Coronary artery (tissue), 2 donors: Measurements from ENCODE around the gene COA7.

Source experiments
- DNase-seq: peaks from one replicate; pipeline ENCODE4 v3.0.0-alpha.2; 2017; ENCODE audit warnings: low spot score
- H3K27ac ChIP-seq, 2 donors: fragments of 200-600 bp; sonication (generic); one replicate each; pipeline ENCODE4 v1.5.1; 2016 to 2019
- H3K4me3 ChIP-seq: fragments of 200-600 bp; sonication (generic); 2 replicates; pipeline ENCODE4 v1.5.1; 2016; ENCODE audit warnings: mild to moderate bottlenecking, moderate library complexity
- TF ChIP-seq, protein P1 (sequence below): fragments of 200-600 bp; sonication (generic); IDR thresholded peaks from one replicate; pipeline ENCODE4 v1.5.1; 2019; ENCODE audit warnings: antibody characterized with exemption

Gene COA7

DNA sequence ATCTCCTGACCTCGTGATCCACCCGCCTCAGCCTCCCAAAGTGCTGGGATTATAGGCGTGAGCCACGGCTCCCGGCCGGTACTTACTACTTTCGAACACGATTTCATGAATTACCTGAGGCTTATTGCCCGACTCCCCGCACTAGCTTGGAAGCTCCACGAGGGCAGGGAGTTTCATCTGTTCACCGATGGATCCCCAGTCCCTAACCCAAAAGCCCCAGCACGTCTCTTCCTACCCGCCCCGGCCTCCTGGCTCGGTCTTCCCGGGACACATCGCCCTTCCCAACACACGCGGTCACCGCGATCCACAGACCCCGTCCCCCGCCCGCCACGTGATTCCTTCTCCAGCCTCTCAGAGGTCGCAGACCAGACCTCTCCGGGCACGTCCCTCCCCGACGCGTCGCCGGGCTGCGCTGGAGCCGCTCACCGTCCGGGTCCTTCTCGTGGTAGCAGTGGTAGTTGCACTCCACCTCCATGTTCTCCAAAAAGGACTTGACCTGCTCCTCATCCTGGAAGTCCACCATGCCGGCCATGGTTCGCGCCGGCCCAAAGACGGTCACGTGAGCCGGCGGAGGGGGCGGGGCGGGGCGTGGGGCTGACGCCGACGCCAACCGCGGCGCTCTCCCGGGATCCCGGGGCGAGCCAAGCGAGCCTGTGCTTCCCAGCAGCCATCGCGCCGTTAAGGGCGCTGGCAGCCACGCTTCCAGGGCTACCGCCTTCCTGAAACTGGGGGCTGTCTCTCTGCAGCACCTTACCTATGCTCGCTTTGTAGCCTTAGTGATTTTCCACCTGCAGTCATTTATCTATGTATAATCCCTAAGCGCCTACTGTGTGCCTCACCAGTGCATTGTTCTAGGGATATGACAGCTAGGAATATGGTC lies at the start of gene COA7:
COA7 (minus strand) TSS at position 553 of the 880 bp plus-strand sequence; CDS start at position 532, 21 bp downstream.
- DNase-seq: peak; percentile 91
- Histone ChIP-seq H3K27ac (peak within 1 kb of the TSS; percentile 35 to 90), H3K4me3 (peak within 1 kb of the TSS; percentile 89)
- TF ChIP-seq, protein P1, sequence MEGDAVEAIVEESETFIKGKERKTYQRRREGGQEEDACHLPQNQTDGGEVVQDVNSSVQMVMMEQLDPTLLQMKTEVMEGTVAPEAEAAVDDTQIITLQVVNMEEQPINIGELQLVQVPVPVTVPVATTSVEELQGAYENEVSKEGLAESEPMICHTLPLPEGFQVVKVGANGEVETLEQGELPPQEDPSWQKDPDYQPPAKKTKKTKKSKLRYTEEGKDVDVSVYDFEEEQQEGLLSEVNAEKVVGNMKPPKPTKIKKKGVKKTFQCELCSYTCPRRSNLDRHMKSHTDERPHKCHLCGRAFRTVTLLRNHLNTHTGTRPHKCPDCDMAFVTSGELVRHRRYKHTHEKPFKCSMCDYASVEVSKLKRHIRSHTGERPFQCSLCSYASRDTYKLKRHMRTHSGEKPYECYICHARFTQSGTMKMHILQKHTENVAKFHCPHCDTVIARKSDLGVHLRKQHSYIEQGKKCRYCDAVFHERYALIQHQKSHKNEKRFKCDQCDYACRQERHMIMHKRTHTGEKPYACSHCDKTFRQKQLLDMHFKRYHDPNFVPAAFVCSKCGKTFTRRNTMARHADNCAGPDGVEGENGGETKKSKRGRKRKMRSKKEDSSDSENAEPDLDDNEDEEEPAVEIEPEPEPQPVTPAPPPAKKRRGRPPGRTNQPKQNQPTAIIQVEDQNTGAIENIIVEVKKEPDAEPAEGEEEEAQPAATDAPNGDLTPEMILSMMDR: no peak

DNA sequence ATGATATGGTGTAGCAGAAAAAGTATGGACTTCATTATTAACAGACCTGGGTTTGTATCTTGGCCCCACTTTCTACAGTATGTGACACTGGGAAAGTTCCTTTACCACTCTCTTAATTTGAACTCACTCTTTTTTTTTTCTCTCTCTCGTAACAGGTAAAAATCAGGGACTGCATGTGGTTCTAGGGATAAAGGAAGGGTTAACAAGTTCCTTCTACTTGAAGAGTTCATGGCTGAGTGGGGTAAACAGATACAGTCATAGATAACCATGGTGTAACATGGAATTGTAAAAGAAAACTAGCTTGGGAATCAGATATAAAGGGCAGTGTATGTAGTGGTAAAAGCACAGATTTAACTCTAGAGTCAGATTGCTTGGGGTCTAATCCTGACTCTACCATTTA lies 49.3 kb upstream of the COA7 start:
- TF ChIP-seq, protein P1: no peak
- no peak overlapping the region for H3K4me3 ChIP-seq
- H3K27ac ChIP-seq: no peak overlapping the region
- no peak for DNase-seq

DNA sequence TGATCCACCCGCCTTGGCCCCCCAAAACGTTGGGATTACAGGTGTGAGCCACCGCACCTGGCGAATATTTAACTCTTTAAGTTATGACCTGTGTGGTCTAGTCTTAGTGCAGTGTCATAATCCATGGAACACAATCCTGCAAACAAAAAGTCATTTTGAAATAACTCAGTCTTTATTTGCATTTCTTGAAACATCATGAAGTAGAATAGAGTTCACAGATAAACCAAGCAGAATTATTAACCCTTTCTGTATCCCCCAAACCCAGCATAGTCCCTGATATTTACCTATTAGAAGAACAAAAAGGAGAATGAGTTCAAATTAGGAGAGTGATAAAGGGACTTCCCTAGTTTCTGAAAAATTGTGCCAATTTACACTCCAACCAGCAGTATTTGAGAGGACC lies 48.0 kb upstream of the COA7 start:
- no peak overlapping the region for H3K27ac ChIP-seq
- DNase-seq: no peak
- TF ChIP-seq, protein P1: no peak
- no peak overlapping the region for H3K4me3 ChIP-seq

DNA sequence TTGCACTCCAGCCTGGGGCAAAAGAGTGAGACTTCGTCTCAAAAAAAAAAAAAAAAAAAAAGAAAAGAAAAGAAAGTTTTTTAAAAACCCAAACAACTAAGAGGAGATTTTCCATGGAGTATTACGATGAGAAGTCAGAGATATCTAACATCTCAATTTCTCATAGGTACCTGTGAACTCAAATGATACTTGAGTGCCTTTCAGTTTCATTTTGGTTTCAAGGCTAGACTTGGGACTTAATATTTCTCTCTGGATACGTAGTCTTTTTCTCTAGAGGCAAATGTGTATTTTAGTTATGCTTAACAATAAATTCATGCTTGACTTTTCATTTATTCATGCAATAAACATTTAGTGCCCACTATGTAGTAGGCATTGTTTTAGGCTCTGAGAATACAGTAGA lies 43.1 kb upstream of the COA7 start:
- no peak for DNase-seq
- Histone ChIP-seq H3K27ac (no peak overlapping the region), H3K4me3 (no peak overlapping the region)
- TF ChIP-seq, protein P1: no peak

DNA sequence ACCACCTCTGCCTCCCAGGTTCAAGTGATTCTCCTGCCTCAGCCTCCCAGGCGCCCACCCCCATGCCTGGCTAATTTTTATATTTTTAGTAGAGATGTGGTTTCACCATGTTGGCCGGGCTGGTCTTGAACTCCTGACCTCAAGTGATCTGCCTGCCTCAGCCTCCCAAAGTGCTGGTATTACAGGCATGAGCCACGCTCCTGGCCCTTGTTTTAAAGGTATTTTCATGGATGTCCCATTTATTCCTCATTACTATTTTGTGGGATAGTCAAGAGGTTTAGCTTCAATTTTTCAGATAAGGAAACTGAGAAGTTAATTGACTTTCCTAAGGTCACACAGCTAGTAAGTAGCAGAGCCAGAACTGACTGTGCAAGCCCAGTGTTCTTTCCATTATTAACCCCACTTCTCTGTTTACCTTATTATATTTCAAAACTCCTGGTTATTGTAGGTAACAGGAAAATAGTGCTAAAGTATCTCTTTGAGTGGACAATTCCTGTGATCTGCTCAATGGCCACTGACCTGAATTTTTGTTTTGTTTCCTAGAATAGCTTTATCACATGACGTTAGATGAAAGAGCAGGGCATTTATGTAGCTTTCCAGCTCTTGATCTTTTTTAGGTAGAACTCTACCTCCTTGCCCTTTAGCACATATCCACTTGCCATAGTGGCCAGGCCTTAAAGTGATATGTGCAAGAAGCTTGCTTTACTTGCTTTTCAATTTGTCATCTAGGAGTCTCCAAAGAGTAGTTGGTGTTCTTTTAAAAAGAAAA lies 41.7 kb upstream of the COA7 start:
- Histone ChIP-seq H3K27ac (no peak overlapping the region), H3K4me3 (no peak overlapping the region)
- no peak for DNase-seq
- TF ChIP-seq, protein P1: no peak

DNA sequence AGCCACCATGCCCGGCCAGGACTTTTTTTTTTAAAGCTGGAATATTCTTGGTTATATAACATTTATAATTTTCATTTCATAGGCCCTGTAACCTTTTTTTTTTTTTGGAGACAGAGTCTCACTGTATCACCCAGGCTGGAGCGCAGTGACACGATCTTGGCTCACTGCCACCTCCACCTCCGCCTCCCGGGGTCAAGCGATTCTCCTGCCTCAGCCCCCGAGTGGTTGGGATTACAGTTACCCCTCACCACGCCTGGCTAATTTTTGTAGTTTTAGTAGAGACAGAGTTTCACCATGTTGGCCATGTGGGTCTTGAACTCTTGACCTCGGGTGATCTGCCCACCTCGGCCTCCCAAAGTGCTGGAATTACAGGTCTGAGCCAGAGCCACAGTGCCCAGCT lies 40.7 kb upstream of the COA7 start:
- TF ChIP-seq, protein P1: no peak
- Histone ChIP-seq H3K4me3 (no peak overlapping the region), H3K27ac (no peak overlapping the region)
- DNase-seq: no peak
